ENCODE measurements around the gene GJE1.

GJE1 gene

GRCh38 chr6:142167486-142167885 lies 34.8 kb downstream of the GJE1 start:
- peaks cover 31% of the 10 kb centered on the region for H3K79me2 ChIP-seq (ENCODE audit: insufficient read depth, low read length)
- H3K27me3 ChIP-seq (ENCODE audit: insufficient read depth, low read length) = no peaks in the 10 kb centered on the region
- H4K20me1 ChIP-seq (ENCODE audit: insufficient read depth, low read length) = no peaks in the 10 kb centered on the region
- H3K9ac ChIP-seq (ENCODE audit: low read length) = no peak overlapping the region
- H3K36me3 ChIP-seq (ENCODE audit: insufficient read depth, low read length) = peaks cover 46% of the 10 kb centered on the region
- H3K9me2 ChIP-seq (ENCODE audit: low read depth, low read length) = no peaks in the 10 kb centered on the region
- H3K4me3 ChIP-seq (ENCODE audit: low read depth, low read length, poor library complexity, severe bottlenecking) = no peak overlapping the region
- H3K27ac ChIP-seq (ENCODE audit: low read depth, low read length, poor library complexity, severe bottlenecking) = no peak overlapping the region
- no peaks in the 10 kb centered on the region for H3K9me3 ChIP-seq (ENCODE audit: low read length)
- H2AFZ ChIP-seq (ENCODE audit: low read length) = no peak overlapping the region
- H3F3A ChIP-seq (ENCODE audit: insufficient read depth, low read length) = no peaks in the 10 kb centered on the region
- no peak overlapping the region for H3K4me2 ChIP-seq (ENCODE audit: low read length)
- TF ChIP-seq EZH2 (IDR thresholded peaks at IDR 0.05; ENCODE audit: borderline replicate concordance, low read length) (no peak), CTCF (IDR thresholded peaks at IDR 0.05; ENCODE audit: low read length) (no peak)
- H3K4me1 ChIP-seq (ENCODE audit: insufficient read depth, low read length, severe bottlenecking) = no peaks in the 10 kb centered on the region

- no peaks in the 10 kb centered on the region for H3K79me2 ChIP-seq (ENCODE audit: insufficient read depth, low read length)
- H3F3A ChIP-seq (ENCODE audit: insufficient read depth, low read length) = no peaks in the 10 kb centered on the region
- H3K4me2 ChIP-seq (ENCODE audit: low read length) = no peak overlapping the region
- H2AFZ ChIP-seq (ENCODE audit: low read length) = no peak overlapping the region
- peaks cover 79% of the 10 kb centered on the region for H3K36me3 ChIP-seq (ENCODE audit: insufficient read depth, low read length)
- H3K9me2 ChIP-seq (ENCODE audit: low read depth, low read length) = no peaks in the 10 kb centered on the region
- H3K27ac ChIP-seq (ENCODE audit: low read depth, low read length, poor library complexity, severe bottlenecking) = no peak overlapping the region
- no peaks in the 10 kb centered on the region for H3K4me1 ChIP-seq (ENCODE audit: insufficient read depth, low read length, severe bottlenecking)
- no peaks in the 10 kb centered on the region for H3K9me3 ChIP-seq (ENCODE audit: low read length)
- no peaks in the 10 kb centered on the region for H4K20me1 ChIP-seq (ENCODE audit: insufficient read depth, low read length)
- TF ChIP-seq CTCF (IDR thresholded peaks at IDR 0.05; ENCODE audit: low read length) = no peak
- no peak for TF ChIP-seq EZH2 (IDR thresholded peaks at IDR 0.05; ENCODE audit: borderline replicate concordance, low read length)
- H3K9ac ChIP-seq (ENCODE audit: low read length) = no peak overlapping the region
- no peak overlapping the region for H3K4me3 ChIP-seq (ENCODE audit: low read depth, low read length, poor library complexity, severe bottlenecking)
- no peaks in the 10 kb centered on the region for H3K27me3 ChIP-seq (ENCODE audit: insufficient read depth, low read length)
Observed at GRCh38 chr6:142171351-142171750, 38.6 kb downstream of the GJE1 start.

- Histone ChIP-seq H4K20me1 (ENCODE audit: insufficient read depth, low read length) (no peaks in the 10 kb centered on the region), H3K9me3 (ENCODE audit: low read length) (0 out of 2 replicates have a peak, but pooled peaks cover 3% of the 10 kb centered on the region), H3K9ac (ENCODE audit: low read length) (no peak overlapping the region), H3K36me3 (ENCODE audit: insufficient read depth, low read length) (peaks cover 82% of the 10 kb centered on the region), H2AFZ (ENCODE audit: low read length) (no peak overlapping the region), H3K4me3 (ENCODE audit: low read depth, low read length, poor library complexity, severe bottlenecking) (no peak overlapping the region), H3F3A (ENCODE audit: insufficient read depth, low read length) (no peaks in the 10 kb centered on the region), H3K79me2 (ENCODE audit: insufficient read depth, low read length) (no peaks in the 10 kb centered on the region), H3K27ac (ENCODE audit: low read depth, low read length, poor library complexity, severe bottlenecking) (no peak overlapping the region), H3K4me2 (ENCODE audit: low read length) (no peak overlapping the region), H3K9me2 (ENCODE audit: low read depth, low read length) (no peaks in the 10 kb centered on the region), H3K4me1 (ENCODE audit: insufficient read depth, low read length, severe bottlenecking) (no peaks in the 10 kb centered on the region), H3K27me3 (ENCODE audit: insufficient read depth, low read length) (no peaks in the 10 kb centered on the region)
- no peak for TF ChIP-seq CTCF (IDR thresholded peaks at IDR 0.05; ENCODE audit: low read length)
- no peak for TF ChIP-seq EZH2 (IDR thresholded peaks at IDR 0.05; ENCODE audit: borderline replicate concordance, low read length)
Observed at GRCh38 chr6:142172758-142173157, 40.0 kb downstream of the GJE1 start.

All from OCI-LY1 (cell line).